T-helper 1 cell (primary cell): ENCODE results near the gene SIGLEC12.
A peak's percentile ranks its signal among the peaks of the same experiment; 100 is the strongest.

ENCODE experiments used
- DNase-seq, 5 donors: peaks; one replicate each; pipeline ENCODE4 v3.0.0-alpha.2; 2012 to 2020
- total RNA-seq, 4 donors: gene quantifications; one replicate each; lab custom pipeline; 2026; lab: John Stamatoyannopoulos, UW

The SIGLEC12 gene
- 0 reads per million in 4 donors for total RNA-seq

GRCh38 chr19:51501594-51502263 lies at the start of gene SIGLEC12:
SIGLEC12 (minus strand) TSS chr19:51501800; CDS start chr19:51501733, 67 bp downstream.
- DNase-seq = peak in 1 of 5 donors; percentile 52

DNA sequence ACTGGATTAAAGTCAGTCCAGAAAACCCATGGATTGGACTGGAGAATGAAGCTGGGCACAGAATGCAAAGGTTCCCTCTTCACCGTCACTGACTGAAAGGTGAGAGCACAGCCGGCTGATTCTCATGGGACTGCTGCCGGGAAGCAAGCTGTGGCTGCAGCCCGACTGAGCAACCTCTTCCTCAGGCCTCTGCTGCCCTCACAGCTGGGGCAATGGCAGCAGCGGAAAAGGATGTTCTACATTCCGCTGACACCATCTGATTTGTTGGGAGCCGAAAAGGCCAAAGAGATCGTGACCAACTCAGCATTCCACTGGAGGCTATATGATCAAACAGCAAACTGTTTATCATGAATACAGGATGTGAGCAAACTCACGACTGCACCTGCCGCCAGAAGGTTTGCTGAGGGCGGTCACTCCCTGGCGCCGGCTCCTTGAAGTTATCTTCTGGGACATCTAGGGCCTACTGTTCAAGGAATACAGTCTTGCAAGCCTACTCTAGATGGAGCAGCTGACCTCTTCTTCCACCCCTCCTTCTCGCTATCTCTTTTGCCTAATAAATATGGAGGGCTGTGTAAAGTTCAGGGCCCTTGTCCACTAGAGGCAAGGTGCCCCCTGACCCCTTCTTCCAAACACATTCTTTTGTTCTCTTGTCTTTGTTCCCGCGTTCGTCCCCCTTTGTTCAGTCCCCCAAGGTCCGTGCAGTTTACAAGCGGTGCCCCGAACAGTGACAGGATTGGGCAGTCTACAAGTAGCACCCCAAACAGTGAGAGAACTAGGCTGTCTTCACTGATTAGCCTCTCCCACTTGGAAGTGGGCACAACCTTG lies 49.5 kb upstream of the SIGLEC12 start:
- DNase-seq = no peak

GRCh38 chr19:51549533-51550324 lies 48.1 kb upstream of the SIGLEC12 start:
- DNase-seq = no peak

- DNase-seq = no peak
Observed at GRCh38 chr19:51548891-51549305, 47.3 kb upstream of the SIGLEC12 start.

GRCh38 chr19:51548213-51548651 lies 46.6 kb upstream of the SIGLEC12 start:
- DNase-seq = no peak

GRCh38 chr19:51547397-51548212 lies 46.0 kb upstream of the SIGLEC12 start:
- peak in 1 of 5 donors; percentile 9 for DNase-seq

DNA sequence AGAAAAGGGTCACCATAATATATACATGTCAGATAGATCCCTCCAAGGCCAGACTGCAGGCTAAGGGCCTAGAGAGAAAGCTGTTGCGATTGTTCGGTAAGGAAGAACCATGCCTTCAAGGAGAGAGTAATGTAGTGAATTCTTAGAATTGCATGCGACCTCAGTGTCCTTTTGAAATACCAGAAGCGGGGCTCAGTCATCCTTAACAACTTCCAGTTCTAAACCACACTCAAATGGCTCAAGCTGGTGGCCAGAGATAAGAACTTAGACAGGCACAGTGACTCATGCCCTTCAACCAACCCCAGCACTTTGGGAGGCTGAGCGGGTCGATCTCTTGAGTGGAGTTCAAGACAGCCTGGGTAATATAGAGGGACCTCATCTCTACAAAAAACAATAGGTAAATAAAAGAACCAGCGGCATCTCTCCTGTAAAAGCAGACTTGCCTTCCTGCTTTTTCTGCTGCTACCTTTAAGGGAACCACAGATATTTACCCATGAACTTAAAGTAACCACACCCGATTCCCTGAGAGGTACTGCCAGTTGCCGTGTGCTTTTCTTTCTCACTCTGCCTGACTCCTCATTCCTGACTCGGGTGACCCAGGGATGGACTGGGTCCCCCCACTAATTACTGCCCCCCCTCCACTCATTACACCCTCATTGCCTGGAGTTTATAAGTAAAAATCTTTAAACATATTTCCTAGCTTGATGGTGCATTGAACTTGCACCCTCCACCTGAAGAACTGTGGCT lies 45.2 kb upstream of the SIGLEC12 start:
- DNase-seq = peak in 1 of 5 donors; percentile 22

GRCh38 chr19:51546107-51546649 lies 44.6 kb upstream of the SIGLEC12 start:
- no peak for DNase-seq

- DNase-seq = no peak
Observed at GRCh38 chr19:51544038-51544437, 42.4 kb upstream of the SIGLEC12 start.

GRCh38 chr19:51542699-51543098 lies 41.1 kb upstream of the SIGLEC12 start:
- no peak for DNase-seq

DNA sequence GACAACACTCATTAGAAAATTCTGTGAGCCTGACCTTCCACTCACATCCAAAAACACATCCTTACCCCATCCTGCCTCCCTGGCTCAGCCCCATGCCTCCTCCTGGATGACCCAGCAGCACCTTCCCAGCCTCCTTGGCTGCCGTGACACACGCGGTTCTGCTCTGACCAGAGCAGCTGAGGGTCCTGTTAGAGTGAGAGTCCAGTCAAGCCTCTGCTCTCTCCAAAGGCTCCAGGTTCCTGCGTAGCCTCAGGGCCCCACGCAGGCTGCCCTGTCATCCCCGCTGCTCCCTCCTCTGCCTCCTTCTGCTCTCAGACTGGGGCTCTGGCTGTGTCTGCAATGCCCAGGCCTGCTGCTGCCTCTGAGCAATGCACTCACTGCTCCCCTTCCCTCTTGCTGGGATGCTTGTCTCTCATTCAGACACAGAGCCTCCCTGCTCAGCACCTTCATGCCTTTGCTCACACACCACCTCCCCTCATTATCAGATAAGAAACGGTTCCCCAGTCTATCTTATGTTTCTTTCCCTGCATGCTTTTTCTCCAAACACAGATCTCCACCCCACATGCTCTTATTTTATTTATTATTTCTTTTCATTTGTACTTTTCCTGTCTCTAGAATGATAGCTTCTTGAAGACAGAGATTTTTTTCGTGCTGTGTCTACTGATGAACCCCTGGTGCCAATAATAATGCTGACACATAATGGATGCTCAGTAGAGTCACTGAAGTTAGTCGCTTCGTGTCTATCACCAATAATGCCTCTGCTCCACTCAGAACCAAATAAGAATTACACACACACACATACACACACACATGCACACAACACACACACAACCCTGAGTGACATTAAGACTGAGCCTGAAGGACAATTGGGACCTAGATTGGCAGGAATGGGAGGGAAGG lies 40.1 kb upstream of the SIGLEC12 start:
- no peak for DNase-seq

GRCh38 chr19:51539821-51540366 lies 38.3 kb upstream of the SIGLEC12 start:
- DNase-seq = no peak

- DNase-seq = no peak
Observed at GRCh38 chr19:51535535-51535934, 33.9 kb upstream of the SIGLEC12 start.

DNA sequence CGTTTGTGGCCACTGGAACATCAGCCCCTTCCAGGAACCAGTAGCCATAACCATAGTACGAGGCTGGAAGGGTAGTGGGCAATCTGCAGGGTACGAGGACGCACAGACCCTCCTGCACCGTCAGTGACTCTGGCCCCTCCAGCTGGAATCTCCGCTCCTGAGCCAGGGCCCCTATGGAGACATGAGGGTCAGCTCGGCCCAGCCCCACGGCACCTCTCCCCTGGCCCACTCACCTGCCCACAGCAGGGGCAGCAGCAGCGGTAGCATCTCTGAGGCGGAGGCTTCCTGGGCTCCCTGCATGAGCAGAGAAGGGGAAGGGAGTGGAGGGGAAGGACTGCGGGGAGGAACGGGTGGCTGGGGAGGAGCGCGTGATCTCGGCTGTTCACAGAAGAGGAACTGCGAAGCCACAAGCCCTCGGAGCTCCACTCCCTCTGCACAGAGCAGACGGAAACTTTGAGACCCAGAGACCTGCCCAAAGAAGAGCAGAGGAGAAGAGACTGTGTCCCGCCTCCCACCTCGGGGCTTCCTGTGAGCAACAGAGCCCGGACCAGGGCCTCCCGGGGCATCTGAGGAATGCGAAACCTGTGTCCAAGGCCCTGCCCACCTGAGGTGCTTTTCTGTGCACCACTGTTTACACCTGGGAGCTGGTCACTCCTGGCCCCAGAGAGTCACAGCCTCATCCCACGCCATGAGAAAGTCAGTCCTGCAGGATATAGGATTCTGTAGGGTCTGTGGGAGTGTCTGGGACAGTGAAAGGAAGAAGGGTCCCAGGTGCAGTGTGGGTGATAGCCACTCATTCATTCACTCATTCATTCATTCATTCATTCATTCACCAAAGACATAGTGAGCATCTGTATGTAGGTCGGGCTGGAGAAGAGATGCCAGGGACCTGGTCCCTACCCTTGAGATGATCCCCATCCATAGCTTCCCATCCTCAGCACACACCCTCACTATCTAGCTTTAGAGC lies 30.0 kb upstream of the SIGLEC12 start, which contains the start of gene SIGLEC6:
TSS of gene SIGLEC6 (minus strand) at position 322 of the 967 bp plus-strand sequence. CDS start at position 300, 22 bp downstream.
- no peak for DNase-seq

GRCh38 chr19:51530616-51531015 lies 29.0 kb upstream of the SIGLEC12 start:
- no peak for DNase-seq

- DNase-seq = no peak
Observed at GRCh38 chr19:51529301-51529700, 27.7 kb upstream of the SIGLEC12 start.

DNA sequence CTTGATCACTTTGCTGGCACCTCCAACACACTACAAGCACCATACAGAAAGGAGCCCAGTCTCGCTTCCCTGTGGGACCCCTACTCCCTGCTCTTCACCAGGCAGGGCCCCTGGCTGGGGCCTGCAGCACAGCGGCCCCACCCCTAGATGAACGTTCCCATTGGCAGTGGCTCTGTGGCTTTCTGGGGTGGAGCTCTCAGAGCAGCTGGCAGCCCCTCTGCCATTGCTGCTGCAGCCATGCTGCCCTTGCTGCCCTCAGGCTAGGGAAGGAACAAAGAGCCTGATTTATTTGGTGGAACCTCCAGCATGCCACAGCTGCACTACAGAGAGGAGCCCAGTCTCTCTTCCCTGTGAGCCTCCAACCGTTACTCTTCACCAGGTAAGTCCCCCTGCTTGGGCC lies 24.1 kb upstream of the SIGLEC12 start:
- no peak for DNase-seq

GRCh38 chr19:51524666-51525264 lies 23.2 kb upstream of the SIGLEC12 start:
- DNase-seq = no peak
